Fibroblast of lung (primary cell): ENCODE data around the gene TCEA3.

ENCODE experiments used
- EZH2 ChIP-seq: IDR thresholded peaks from 2 replicates; pipeline ENCODE4 v1.5.1; 2012; ENCODE audit warnings: low read length, control low read depth, mild to moderate bottlenecking; ENCODE audit errors: missing control alignments
- TF ChIP-seq, protein P1 (sequence below), 2 donors: IDR thresholded peaks in 1 of 2; conservative IDR thresholded peaks in 1 of 2; 1 replicate in 1 of 2; 2 replicates in 1 of 2; pipeline ENCODE4 v1.5.1; 2011 to 2012; ENCODE audit warnings: low read length in 2 of 2, control low read depth in 1 of 2, inconsistent platforms in 1 of 2, low read depth in 1 of 2, mild to moderate bottlenecking in 1 of 2

DNA sequence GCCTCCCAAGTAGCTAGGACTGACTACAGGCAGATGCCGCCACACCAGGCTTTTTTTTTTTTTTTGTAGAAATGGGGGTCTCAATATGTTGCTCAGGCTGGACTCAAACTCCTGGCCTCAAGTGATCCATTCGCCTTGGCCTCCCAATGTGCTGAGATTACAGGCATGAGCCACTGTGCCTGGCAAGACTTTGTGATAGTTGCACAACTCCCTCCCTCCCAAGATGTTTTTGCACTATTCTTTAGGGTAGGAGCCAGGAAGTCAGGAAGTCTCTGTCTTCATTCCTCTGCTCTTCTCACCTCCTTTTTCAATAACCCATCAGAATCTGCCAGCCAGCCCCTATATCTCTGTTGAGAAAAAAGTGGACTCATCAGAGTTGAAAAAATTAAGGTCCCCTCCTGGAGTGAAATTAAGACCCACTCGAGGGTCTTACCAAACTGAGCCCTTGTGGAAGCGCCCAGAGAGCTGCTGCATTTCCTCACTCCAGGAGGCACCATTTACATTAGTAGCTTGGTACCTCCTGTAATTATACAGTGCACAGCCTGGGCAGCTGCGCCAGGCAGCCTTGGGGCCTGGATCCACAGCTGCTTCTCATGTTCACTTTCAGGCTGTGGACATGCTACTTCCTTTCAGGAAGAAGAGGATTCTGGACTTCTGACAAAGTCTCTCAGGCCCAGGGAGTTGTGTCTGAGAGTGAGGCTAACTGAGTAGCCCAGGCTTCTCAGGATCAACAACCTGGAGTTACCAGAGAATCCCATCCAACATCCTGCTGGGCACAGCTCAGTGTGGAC, 24.0 kb downstream of the TCEA3 start:
- TF ChIP-seq EZH2: no peak
- TF ChIP-seq, protein P1, sequence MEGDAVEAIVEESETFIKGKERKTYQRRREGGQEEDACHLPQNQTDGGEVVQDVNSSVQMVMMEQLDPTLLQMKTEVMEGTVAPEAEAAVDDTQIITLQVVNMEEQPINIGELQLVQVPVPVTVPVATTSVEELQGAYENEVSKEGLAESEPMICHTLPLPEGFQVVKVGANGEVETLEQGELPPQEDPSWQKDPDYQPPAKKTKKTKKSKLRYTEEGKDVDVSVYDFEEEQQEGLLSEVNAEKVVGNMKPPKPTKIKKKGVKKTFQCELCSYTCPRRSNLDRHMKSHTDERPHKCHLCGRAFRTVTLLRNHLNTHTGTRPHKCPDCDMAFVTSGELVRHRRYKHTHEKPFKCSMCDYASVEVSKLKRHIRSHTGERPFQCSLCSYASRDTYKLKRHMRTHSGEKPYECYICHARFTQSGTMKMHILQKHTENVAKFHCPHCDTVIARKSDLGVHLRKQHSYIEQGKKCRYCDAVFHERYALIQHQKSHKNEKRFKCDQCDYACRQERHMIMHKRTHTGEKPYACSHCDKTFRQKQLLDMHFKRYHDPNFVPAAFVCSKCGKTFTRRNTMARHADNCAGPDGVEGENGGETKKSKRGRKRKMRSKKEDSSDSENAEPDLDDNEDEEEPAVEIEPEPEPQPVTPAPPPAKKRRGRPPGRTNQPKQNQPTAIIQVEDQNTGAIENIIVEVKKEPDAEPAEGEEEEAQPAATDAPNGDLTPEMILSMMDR (conservative IDR thresholded peaks at IDR 0.05 in 1 of 2, IDR thresholded peaks at IDR 0.05 in 1 of 2; ENCODE audit: low read depth in 1 of 2, low read length in 2 of 2): no peak
